ENCODE data around the gene ATP6V1B1.

The ATP6V1B1 gene

GRCh38 chr2:70928366-70928765 is 7.3 kb upstream of the ATP6V1B1 start:
- no peak for DNase-seq

GRCh38 chr2:70930371-70931329 is 5.0 kb upstream of the ATP6V1B1 start:
- no peak for DNase-seq

- no peak for DNase-seq
Observed at GRCh38 chr2:70931376-70932000, 4.2 kb upstream of the ATP6V1B1 start.

GRCh38 chr2:70932631-70933230 is 3.0 kb upstream of the ATP6V1B1 start:
- no peak for DNase-seq

- DNase-seq: no peak
Observed at GRCh38 chr2:70934981-70935380, 719 bp upstream of the ATP6V1B1 start.

- DNase-seq: no peak
Observed at GRCh38 chr2:70936165-70936978, 672 bp downstream of the ATP6V1B1 start.

GRCh38 chr2:70936979-70937811 is 1.5 kb downstream of the ATP6V1B1 start:
- DNase-seq: no peak

GRCh38 chr2:70937866-70938585 is 2.3 kb downstream of the ATP6V1B1 start:
- no peak for DNase-seq

- no peak for DNase-seq
Observed at GRCh38 chr2:70938586-70938950, 2.9 kb downstream of the ATP6V1B1 start.

GRCh38 chr2:70939001-70939838 is 3.5 kb downstream of the ATP6V1B1 start:
- DNase-seq: no peak

- DNase-seq: no peak
Observed at GRCh38 chr2:70939839-70940580, 4.3 kb downstream of the ATP6V1B1 start.

GRCh38 chr2:70941186-70941585 is 5.5 kb downstream of the ATP6V1B1 start:
- DNase-seq: no peak

- no peak for DNase-seq
Observed at GRCh38 chr2:70941701-70942100, 6.0 kb downstream of the ATP6V1B1 start.

- no peak for DNase-seq
Observed at GRCh38 chr2:70942396-70943204, 6.9 kb downstream of the ATP6V1B1 start.

GRCh38 chr2:70943205-70943871 is 7.6 kb downstream of the ATP6V1B1 start:
- no peak for DNase-seq

GRCh38 chr2:70944111-70944690 is 8.5 kb downstream of the ATP6V1B1 start:
- no peak for DNase-seq

- DNase-seq: peak; percentile 17
Observed at GRCh38 chr2:70946832-70947442, 11.2 kb downstream of the ATP6V1B1 start.

Data from NCI-H526 treated with DMSO at 0.1 percent for 48 hours (cell line).